Mesothelial cell of epicardium (in vitro differentiated cells): ENCODE measurements around the gene RBMS1. TPM values are rescaled to one million over a fixed set of nuclear protein-coding genes. Genes with fewer than 3 reads are reported as not detected.

ENCODE experiments used
- DNase-seq, 2 experiments: peaks; one replicate each; pipeline ENCODE4 v3.0.0; 2021; ENCODE audit warnings: low spot score in 2 of 2; ENCODE audit not compliant: unreplicated experiment in 2 of 2
- H3K27ac Mint-ChIP-seq: 2 replicates; pipeline ENCODE4 v1.8.0; 2021; ENCODE audit warnings: mixed read lengths
- H3K27me3 Mint-ChIP-seq: 2 replicates; pipeline ENCODE4 v1.8.0; 2021; ENCODE audit warnings: low read depth, mixed read lengths
- H3K36me3 Mint-ChIP-seq: 2 replicates; pipeline ENCODE4 v1.8.0; 2021; ENCODE audit warnings: mixed read lengths
- H3K4me1 Mint-ChIP-seq: 2 replicates; pipeline ENCODE4 v1.8.0; 2021; ENCODE audit warnings: mixed read lengths
- H3K4me3 Mint-ChIP-seq: 2 replicates; pipeline ENCODE4 v1.8.0; 2021; ENCODE audit warnings: mild to moderate bottlenecking, moderate library complexity, mixed read lengths
- H3K9me3 Mint-ChIP-seq: 2 replicates; pipeline ENCODE4 v1.8.0; 2021; ENCODE audit warnings: mixed read lengths
- total RNA-seq: library from RNA; stranded (reverse); gene quantifications from 3 replicates; pipeline ENCODE4 v1.2.1, GENCODE V29; 2021
- TF ChIP-seq, protein P1 (sequence below): fragments of 200-600 bp; sonication (generic); IDR thresholded peaks from one replicate; pipeline ENCODE4 v1.5.0; 2021; ENCODE audit warnings: antibody characterized with exemption; ENCODE audit not compliant: unreplicated experiment

Gene RBMS1
- total RNA-seq, 1 donor from 2014 or later: 128 TPM

- Mint-ChIP-seq H3K27me3 (no peaks in the 10 kb centered on the region), H3K4me1 (peaks cover 3% of the 10 kb centered on the region), H3K4me3 (no peak overlapping the region), H3K27ac (no peak overlapping the region), H3K36me3 (no peaks in the 10 kb centered on the region), H3K9me3 (no peaks in the 10 kb centered on the region)
- TF ChIP-seq, protein P1, sequence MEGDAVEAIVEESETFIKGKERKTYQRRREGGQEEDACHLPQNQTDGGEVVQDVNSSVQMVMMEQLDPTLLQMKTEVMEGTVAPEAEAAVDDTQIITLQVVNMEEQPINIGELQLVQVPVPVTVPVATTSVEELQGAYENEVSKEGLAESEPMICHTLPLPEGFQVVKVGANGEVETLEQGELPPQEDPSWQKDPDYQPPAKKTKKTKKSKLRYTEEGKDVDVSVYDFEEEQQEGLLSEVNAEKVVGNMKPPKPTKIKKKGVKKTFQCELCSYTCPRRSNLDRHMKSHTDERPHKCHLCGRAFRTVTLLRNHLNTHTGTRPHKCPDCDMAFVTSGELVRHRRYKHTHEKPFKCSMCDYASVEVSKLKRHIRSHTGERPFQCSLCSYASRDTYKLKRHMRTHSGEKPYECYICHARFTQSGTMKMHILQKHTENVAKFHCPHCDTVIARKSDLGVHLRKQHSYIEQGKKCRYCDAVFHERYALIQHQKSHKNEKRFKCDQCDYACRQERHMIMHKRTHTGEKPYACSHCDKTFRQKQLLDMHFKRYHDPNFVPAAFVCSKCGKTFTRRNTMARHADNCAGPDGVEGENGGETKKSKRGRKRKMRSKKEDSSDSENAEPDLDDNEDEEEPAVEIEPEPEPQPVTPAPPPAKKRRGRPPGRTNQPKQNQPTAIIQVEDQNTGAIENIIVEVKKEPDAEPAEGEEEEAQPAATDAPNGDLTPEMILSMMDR: no peak
- DNase-seq: no peak
Observed at GRCh38 chr2:160516547-160517365, 23.1 kb upstream of the RBMS1 start.

- H3K9me3 Mint-ChIP-seq: no peaks in the 10 kb centered on the region
- no peak for DNase-seq
- H3K27me3 Mint-ChIP-seq: no peaks in the 10 kb centered on the region
- no peak overlapping the region for H3K4me3 Mint-ChIP-seq
- H3K36me3 Mint-ChIP-seq: no peaks in the 10 kb centered on the region
- H3K4me1 Mint-ChIP-seq: peaks cover 10% of the 10 kb centered on the region
- no peak overlapping the region for H3K27ac Mint-ChIP-seq
- TF ChIP-seq, protein P1: no peak
Observed at GRCh38 chr2:160515120-160515519, 21.5 kb upstream of the RBMS1 start.

DNA sequence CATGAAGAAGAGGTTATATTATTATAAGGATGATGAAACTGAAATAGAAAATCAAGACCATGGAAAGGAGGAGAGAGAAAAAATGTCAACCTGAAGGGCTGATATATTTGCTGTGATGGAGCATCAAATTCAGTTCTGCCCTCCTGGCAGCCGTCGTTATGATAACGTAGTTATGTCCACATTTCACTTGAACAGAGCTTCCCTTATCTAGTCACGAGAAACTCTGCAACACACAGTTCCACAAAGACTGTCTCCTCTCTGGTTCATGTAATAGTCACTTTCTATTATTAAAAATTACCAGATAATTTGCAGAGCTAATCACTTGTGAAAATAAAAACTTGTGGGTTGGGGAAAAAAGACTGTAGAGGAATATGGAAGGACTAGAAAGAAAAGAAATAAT is 19.5 kb upstream of the RBMS1 start:
- Mint-ChIP-seq H3K27ac (peak overlapping the region; percentile 47), H3K9me3 (no peaks in the 10 kb centered on the region), H3K36me3 (no peaks in the 10 kb centered on the region), H3K4me3 (no peak overlapping the region), H3K4me1 (peaks cover 10% of the 10 kb centered on the region), H3K27me3 (no peaks in the 10 kb centered on the region)
- DNase-seq: no peak
- TF ChIP-seq, protein P1: no peak

DNA sequence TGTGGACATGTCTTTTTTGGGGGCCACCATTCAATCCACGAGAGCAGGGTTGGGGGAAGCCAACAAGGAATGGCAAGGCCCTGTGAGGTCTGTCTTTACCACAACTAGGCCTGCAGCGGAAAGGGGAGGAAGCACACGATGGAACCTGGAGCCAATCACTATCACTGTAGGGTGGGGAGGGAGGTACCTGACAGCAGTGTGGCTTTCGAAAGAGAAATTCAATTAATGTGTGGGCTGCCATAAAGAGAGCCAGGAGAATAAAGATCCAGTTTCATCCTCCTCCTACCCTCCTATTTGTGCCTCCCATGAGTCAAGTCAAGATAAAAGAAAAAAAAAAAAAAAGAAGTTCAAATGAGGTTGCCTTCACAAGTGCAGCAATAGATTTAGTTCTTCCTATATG is 18.9 kb upstream of the RBMS1 start:
- H3K4me1 Mint-ChIP-seq: peaks cover 10% of the 10 kb centered on the region
- TF ChIP-seq, protein P1: no peak
- H3K27ac Mint-ChIP-seq: no peak overlapping the region
- no peak for DNase-seq
- H3K36me3 Mint-ChIP-seq: no peaks in the 10 kb centered on the region
- no peak overlapping the region for H3K4me3 Mint-ChIP-seq
- H3K9me3 Mint-ChIP-seq: no peaks in the 10 kb centered on the region
- H3K27me3 Mint-ChIP-seq: no peaks in the 10 kb centered on the region

DNA sequence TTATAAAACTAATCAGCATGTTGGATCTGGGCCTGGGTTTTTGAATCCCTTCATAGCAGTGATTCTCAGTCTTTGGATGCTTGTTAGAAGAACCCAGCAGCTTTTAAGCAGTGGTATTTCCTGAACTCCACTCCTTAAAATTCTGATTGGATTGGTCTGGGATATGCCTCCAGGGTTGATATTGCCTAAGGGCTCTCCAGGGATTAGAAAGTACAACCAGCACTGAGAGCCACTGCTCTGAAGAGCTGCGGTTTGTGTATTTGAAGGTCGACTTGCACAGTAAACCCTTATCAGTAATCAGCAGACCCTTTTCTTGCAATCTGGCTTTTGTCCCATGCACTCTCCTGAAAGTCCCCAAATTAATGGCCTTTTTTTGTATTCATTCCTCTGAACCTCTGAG is 17.0 kb upstream of the RBMS1 start:
- TF ChIP-seq, protein P1: no peak
- H3K4me3 Mint-ChIP-seq: no peak overlapping the region
- H3K36me3 Mint-ChIP-seq: no peaks in the 10 kb centered on the region
- DNase-seq: no peak
- H3K4me1 Mint-ChIP-seq: peaks cover 13% of the 10 kb centered on the region
- H3K27me3 Mint-ChIP-seq: no peaks in the 10 kb centered on the region
- no peaks in the 10 kb centered on the region for H3K9me3 Mint-ChIP-seq
- peak overlapping the region; percentile 7 for H3K27ac Mint-ChIP-seq
